ENCODE data around the gene OSMR. TPM values are rescaled to one million over a fixed set of nuclear protein-coding genes. Genes with fewer than 3 reads are reported as not detected.

The OSMR gene
- total and polyA plus RNA-seq, 2 donors from 2014 or later: 12.9 to 118 TPM

GRCh38 chr5:38837416-38837815, 8.4 kb upstream of the OSMR start:
- Histone ChIP-seq H3K27ac (ENCODE audit: low read depth in 2 of 2, low read length in 2 of 2) (no peak overlapping the region), H3K4me3 (ENCODE audit: low read length in 3 of 3) (no peak overlapping the region), H3K36me3 (ENCODE audit: control insufficient read depth in 2 of 3, insufficient read depth in 3 of 3, low read length in 3 of 3) (no peaks in the 10 kb centered on the region), H3K9me3 (ENCODE audit: control insufficient read depth in 2 of 3, insufficient read depth in 1 of 3, low read length in 3 of 3) (no peaks in the 10 kb centered on the region), H3K27me3 (ENCODE audit: control insufficient read depth, insufficient read depth, low read length) (no peaks in the 10 kb centered on the region), H3K4me1 (ENCODE audit: control insufficient read depth in 2 of 3, insufficient read depth in 2 of 3, low read depth in 1 of 3, low read length in 3 of 3) (peaks cover 0 to 3% (median 0%) of the 10 kb centered on the region in 3 donors), H3K9ac (ENCODE audit: low read length in 3 of 3) (no peak overlapping the region)
- DNase-seq (no peak), FAIRE-seq (no peak)
- no peak for TF ChIP-seq CTCF (IDR thresholded peaks at IDR 0.05; ENCODE audit: borderline replicate concordance, extremely low read depth, insufficient read depth)
- intact Hi-C loops (cut with DNase I): no loop called here

GRCh38 chr5:38837932-38838331, 7.9 kb upstream of the OSMR start:
- Histone ChIP-seq H3K27me3 (ENCODE audit: control insufficient read depth, insufficient read depth, low read length) (no peaks in the 10 kb centered on the region), H3K36me3 (ENCODE audit: control insufficient read depth in 2 of 3, insufficient read depth in 3 of 3, low read length in 3 of 3) (no peaks in the 10 kb centered on the region), H3K9me3 (ENCODE audit: control insufficient read depth in 2 of 3, insufficient read depth in 1 of 3, low read length in 3 of 3) (no peaks in the 10 kb centered on the region), H3K27ac (ENCODE audit: low read depth in 2 of 2, low read length in 2 of 2) (no peak overlapping the region), H3K9ac (ENCODE audit: low read length in 3 of 3) (no peak overlapping the region), H3K4me3 (ENCODE audit: low read length in 3 of 3) (no peak overlapping the region), H3K4me1 (ENCODE audit: control insufficient read depth in 2 of 3, insufficient read depth in 2 of 3, low read depth in 1 of 3, low read length in 3 of 3) (peaks cover 0 to 3% (median 0%) of the 10 kb centered on the region in 3 donors)
- DNase-seq: no peak
- FAIRE-seq: no peak
- no peak for TF ChIP-seq CTCF (IDR thresholded peaks at IDR 0.05; ENCODE audit: borderline replicate concordance, extremely low read depth, insufficient read depth)
- intact Hi-C loops (cut with DNase I): no loop called here

- no peak overlapping the region for H3K9ac ChIP-seq (ENCODE audit: low read length in 3 of 3)
- H3K9me3 ChIP-seq (ENCODE audit: control insufficient read depth in 2 of 3, insufficient read depth in 1 of 3, low read length in 3 of 3): no peaks in the 10 kb centered on the region
- DNase-seq (no peak), FAIRE-seq (no peak)
- H3K4me1 ChIP-seq (ENCODE audit: control insufficient read depth in 2 of 3, insufficient read depth in 2 of 3, low read depth in 1 of 3, low read length in 3 of 3): peaks cover 0 to 5% (median 0%) of the 10 kb centered on the region in 3 donors
- no peaks in the 10 kb centered on the region for H3K36me3 ChIP-seq (ENCODE audit: control insufficient read depth in 2 of 3, insufficient read depth in 3 of 3, low read length in 3 of 3)
- no peak overlapping the region for H3K4me3 ChIP-seq (ENCODE audit: low read length in 3 of 3)
- H3K27me3 ChIP-seq (ENCODE audit: control insufficient read depth, insufficient read depth, low read length): no peaks in the 10 kb centered on the region
- no peak overlapping the region for H3K27ac ChIP-seq (ENCODE audit: low read depth in 2 of 2, low read length in 2 of 2)
- TF ChIP-seq CTCF (IDR thresholded peaks at IDR 0.05; ENCODE audit: borderline replicate concordance, extremely low read depth, insufficient read depth): no peak
- intact Hi-C loops (cut with DNase I): no loop called here
Measured at GRCh38 chr5:38843665-38844064, 2.1 kb upstream of the OSMR start.
